Caki2 (cell line): ENCODE results near the gene COL5A2. TPM values are rescaled to one million over a fixed set of nuclear protein-coding genes. Genes with fewer than 3 reads are reported as not detected.

Experiments used
- DNase-seq: peaks from one replicate; pipeline ENCODE4 v3.0.0-alpha.2; 2015; ENCODE audit warnings: low read depth
- in situ Hi-C: cut with HindIII; loops from 2 replicates; pipeline ENCODE4 v1.10.0; 2016; ENCODE audit warnings: low sequenced_read_pairs, low pct_unique_long_range_greater_than_20kb, mixed read lengths
- total RNA-seq: library from RNA; depleted of rRNA; stranded (reverse); fragments of >200 nt; shearing (Covaris generic); gene quantifications from 2 replicates; pipeline ENCODE4 v1.2.3, GENCODE V29; 2014; ENCODE audit warnings: low replicate concordance

COL5A2 gene
- total RNA-seq, 1 experiment from 2014 or later = 2.0 TPM

- DNase-seq = no peak
- in situ Hi-C loops = no loop called here
Observed at GRCh38 chr2:189083106-189083505, 96.5 kb downstream of the COL5A2 start.

DNA sequence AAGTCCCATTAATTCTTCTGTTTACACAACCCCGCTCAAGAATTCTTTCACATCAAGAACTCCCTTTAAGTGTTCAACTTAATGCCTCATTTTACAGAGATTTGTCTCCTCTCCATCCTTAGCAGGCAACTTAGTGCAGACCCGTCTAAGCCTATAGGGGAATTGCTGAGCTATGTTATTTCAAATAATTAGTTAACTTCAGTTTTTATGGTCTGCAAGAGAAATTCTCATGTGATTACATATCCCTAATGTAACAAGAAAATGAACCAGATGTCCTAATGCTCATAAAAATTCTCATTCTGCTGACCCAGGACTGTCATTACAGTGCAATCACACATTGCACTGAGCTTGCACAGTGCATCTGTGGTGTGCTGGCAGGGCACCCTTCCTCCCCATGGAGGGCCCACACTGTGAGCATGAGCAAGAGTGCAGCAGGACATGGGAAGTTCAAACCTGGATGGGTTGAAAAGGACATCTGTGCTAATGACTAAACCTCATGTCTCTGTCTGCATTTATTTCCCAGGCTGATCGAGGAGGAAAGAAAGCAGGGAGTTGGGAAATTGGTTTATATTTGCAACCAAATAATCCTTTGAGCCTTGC, 97.1 kb downstream of the COL5A2 start:
- in situ Hi-C loops = no loop called here
- DNase-seq = no peak

GRCh38 chr2:189076572-189076971, 103.0 kb downstream of the COL5A2 start:
- in situ Hi-C loops = no loop called here
- DNase-seq = no peak

GRCh38 chr2:189076120-189076519, 103.4 kb downstream of the COL5A2 start:
- DNase-seq = no peak
- in situ Hi-C loops = no loop called here

- in situ Hi-C loops = no loop called here
- DNase-seq = no peak
Observed at GRCh38 chr2:189074506-189074905, 105.1 kb downstream of the COL5A2 start.

GRCh38 chr2:189072036-189072435, 107.5 kb downstream of the COL5A2 start:
- no peak for DNase-seq
- in situ Hi-C loops = no loop called here

GRCh38 chr2:189069855-189070619, 109.5 kb downstream of the COL5A2 start:
- in situ Hi-C loops = no loop called here
- no peak for DNase-seq

GRCh38 chr2:189066037-189066436, 113.5 kb downstream of the COL5A2 start:
- DNase-seq = no peak
- in situ Hi-C loops = no loop called here

GRCh38 chr2:189060096-189060642, 119.4 kb downstream of the COL5A2 start:
- in situ Hi-C loops = no loop called here
- no peak for DNase-seq

GRCh38 chr2:189057316-189057715, 122.2 kb downstream of the COL5A2 start:
- no peak for DNase-seq
- in situ Hi-C loops = no loop called here

GRCh38 chr2:189056200-189057106, 123.1 kb downstream of the COL5A2 start:
- in situ Hi-C loops = no loop called here

DNA sequence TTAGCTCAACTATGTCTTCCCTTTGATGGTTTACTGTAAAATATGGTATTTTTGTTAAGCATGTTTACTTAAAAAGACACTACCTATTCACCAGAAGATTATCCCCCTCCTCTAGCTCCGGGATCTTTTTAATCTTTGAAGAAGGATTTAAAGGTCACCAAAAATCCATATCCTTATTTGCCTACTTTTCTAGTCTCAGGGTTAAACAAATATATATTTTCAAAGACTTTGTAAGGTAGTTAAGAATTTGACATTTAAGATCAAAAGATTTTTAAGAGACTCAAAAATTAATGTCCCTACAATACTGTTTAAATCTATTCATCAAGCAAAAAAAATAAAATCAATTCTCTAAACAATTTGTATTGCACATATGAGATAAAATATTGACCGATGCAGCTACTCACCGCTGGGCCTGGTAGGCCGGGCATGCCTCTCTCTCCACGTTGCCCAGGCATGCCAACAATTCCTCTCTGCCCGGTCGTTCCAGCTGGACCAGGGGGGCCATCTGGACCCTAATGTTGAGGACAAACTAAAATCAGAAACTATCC, 129.3 kb downstream of the COL5A2 start:
- DNase-seq = no peak
- in situ Hi-C loops = no loop called here

More at GRCh38 chr2:189056200-189057106, 123.1 kb downstream of the COL5A2 start:
- no peak for DNase-seq

GRCh38 chr2:189049709-189050164, 129.8 kb downstream of the COL5A2 start:
- in situ Hi-C loops = no loop called here
- no peak for DNase-seq

GRCh38 chr2:189048189-189048588, 131.4 kb downstream of the COL5A2 start:
- DNase-seq = no peak
- in situ Hi-C loops = no loop called here

GRCh38 chr2:189047171-189047888, 132.2 kb downstream of the COL5A2 start:
- DNase-seq = no peak
- in situ Hi-C loops = no loop called here

DNA sequence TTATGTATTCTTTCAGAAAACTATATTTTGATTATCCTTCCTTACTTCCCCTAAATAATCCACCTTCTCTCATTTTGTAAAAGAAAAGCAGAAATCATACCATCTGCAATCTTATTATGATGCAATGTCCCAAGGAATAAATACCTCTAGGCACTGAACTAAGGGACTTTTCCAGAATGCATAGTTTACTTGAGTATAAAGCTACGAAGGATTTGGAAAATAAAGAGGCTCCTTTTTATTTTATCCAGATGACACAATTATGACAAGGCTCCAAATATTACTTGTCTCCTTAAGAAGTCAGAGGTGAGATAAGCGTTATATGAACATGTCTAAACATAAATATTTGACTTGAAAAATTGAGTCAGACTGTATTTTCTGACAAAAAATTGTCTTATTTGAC, 133.2 kb downstream of the COL5A2 start:
- in situ Hi-C loops = no loop called here
- DNase-seq = no peak

DNA sequence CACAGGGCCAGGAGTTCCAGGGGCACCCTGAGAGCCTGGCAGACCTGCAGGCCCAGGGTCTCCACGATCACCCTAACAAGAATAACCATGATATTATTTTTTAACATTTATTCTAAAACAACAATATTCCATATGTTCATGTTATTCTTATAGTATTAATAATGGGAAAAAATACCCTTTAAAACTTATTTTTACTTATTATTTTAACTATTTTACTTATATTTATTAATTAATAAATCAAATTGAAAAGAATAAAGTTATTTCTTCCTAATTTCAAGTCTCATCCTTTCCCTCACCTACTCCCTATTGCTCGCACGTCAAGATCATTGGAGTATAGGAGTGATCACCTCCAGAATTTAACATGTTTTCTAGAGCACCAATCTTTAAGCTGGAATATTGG, 133.7 kb downstream of the COL5A2 start:
- DNase-seq = no peak
- in situ Hi-C loops = no loop called here

GRCh38 chr2:189037518-189037917, 142.0 kb downstream of the COL5A2 start:
- no peak for DNase-seq
- in situ Hi-C loops = no loop called here
